ENCODE results near the gene PMM2.

Gene PMM2

GRCh38 chr16:8849411-8850011 is 51.9 kb downstream of the PMM2 start:
- H3K9me3 ChIP-seq (ENCODE audit: severe bottlenecking): no peaks in the 10 kb centered on the region
- H3K4me3 ChIP-seq (ENCODE audit: low read depth, low read length): no peak overlapping the region
- no peaks in the 10 kb centered on the region for H3K27me3 ChIP-seq (ENCODE audit: insufficient read depth, low read depth, severe bottlenecking)
- peaks cover 44% of the 10 kb centered on the region for H3K36me3 ChIP-seq
- DNase-seq: no peak
- no peak overlapping the region for H3K27ac ChIP-seq
- no peak for TF ChIP-seq CTCF (IDR thresholded peaks at IDR 0.05; ENCODE audit: low read depth, low read length)

GRCh38 chr16:8850279-8850885 is 52.7 kb downstream of the PMM2 start:
- Histone ChIP-seq H3K4me3 (ENCODE audit: low read depth, low read length) (no peak overlapping the region), H3K27me3 (ENCODE audit: insufficient read depth, low read depth, severe bottlenecking) (no peaks in the 10 kb centered on the region), H3K9me3 (ENCODE audit: severe bottlenecking) (no peaks in the 10 kb centered on the region), H3K36me3 (peaks cover 50% of the 10 kb centered on the region), H3K27ac (peak overlapping the region; percentile 26)
- peak; percentile 79 for DNase-seq
- TF ChIP-seq CTCF (IDR thresholded peaks at IDR 0.05; ENCODE audit: low read depth, low read length): no peak

GRCh38 chr16:8851761-8852403 is 54.2 kb downstream of the PMM2 start:
- no peak overlapping the region for H3K4me3 ChIP-seq (ENCODE audit: low read depth, low read length)
- H3K36me3 ChIP-seq: peaks cover 65% of the 10 kb centered on the region
- DNase-seq: no peak
- H3K9me3 ChIP-seq (ENCODE audit: severe bottlenecking): no peaks in the 10 kb centered on the region
- TF ChIP-seq CTCF (IDR thresholded peaks at IDR 0.05; ENCODE audit: low read depth, low read length): no peak
- H3K27me3 ChIP-seq (ENCODE audit: insufficient read depth, low read depth, severe bottlenecking): no peaks in the 10 kb centered on the region
- H3K27ac ChIP-seq: no peak overlapping the region

- no peak overlapping the region for H3K27ac ChIP-seq
- H3K36me3 ChIP-seq: peaks cover 67% of the 10 kb centered on the region
- no peak overlapping the region for H3K4me3 ChIP-seq (ENCODE audit: low read depth, low read length)
- no peak for DNase-seq
- no peaks in the 10 kb centered on the region for H3K27me3 ChIP-seq (ENCODE audit: insufficient read depth, low read depth, severe bottlenecking)
- no peaks in the 10 kb centered on the region for H3K9me3 ChIP-seq (ENCODE audit: severe bottlenecking)
- TF ChIP-seq CTCF (IDR thresholded peaks at IDR 0.05; ENCODE audit: low read depth, low read length): no peak
Observed at GRCh38 chr16:8852534-8852933, 54.9 kb downstream of the PMM2 start.

GRCh38 chr16:8853150-8853549 is 55.5 kb downstream of the PMM2 start:
- H3K9me3 ChIP-seq (ENCODE audit: severe bottlenecking): no peaks in the 10 kb centered on the region
- H3K27me3 ChIP-seq (ENCODE audit: insufficient read depth, low read depth, severe bottlenecking): no peaks in the 10 kb centered on the region
- no peak overlapping the region for H3K27ac ChIP-seq
- H3K36me3 ChIP-seq: peaks cover 69% of the 10 kb centered on the region
- no peak for DNase-seq
- TF ChIP-seq CTCF (IDR thresholded peaks at IDR 0.05; ENCODE audit: low read depth, low read length): no peak
- no peak overlapping the region for H3K4me3 ChIP-seq (ENCODE audit: low read depth, low read length)
